ENCODE results near the gene IGSF9B. TPM values are rescaled to one million over a fixed set of nuclear protein-coding genes. Genes with fewer than 3 reads are reported as not detected.

The IGSF9B gene
- total and polyA plus RNA-seq, 10 of the 15 experiments (the other 5 are each of a cell fraction or from before 2014, with no cell fraction given): 0.03 to 3.7 (median 0.20) TPM; not detected in 2

- no peak for DNase-seq (ENCODE audit: low read depth, low spot score)
- WGBS (ENCODE audit: insufficient coverage, insufficient replicate concordance, low lambda C conversion rate, missing lambda C conversion rate): 52% methylated on average over 15 of the region's 21 CpGs
- Histone ChIP-seq H3K4me3 (no peak overlapping the region), H3K9ac (ENCODE audit: control insufficient read depth, insufficient read depth, low read length) (no peak overlapping the region), H4K20me1 (ENCODE audit: control insufficient read depth, insufficient read depth) (no peaks in the 10 kb centered on the region), H3K4me2 (ENCODE audit: control insufficient read depth, insufficient read depth) (no peak overlapping the region), H3K4me1 (ENCODE audit: control insufficient read depth, insufficient read depth, low read length) (peaks cover 12% of the 10 kb centered on the region), H3K36me3 (ENCODE audit: control insufficient read depth in 2 of 2, insufficient read depth in 2 of 2, low read length in 1 of 2) (no peaks in the 10 kb centered on the region; a peak in 1 of 4 replicates), H3K79me2 (ENCODE audit: control insufficient read depth, insufficient read depth, low read length) (no peaks in the 10 kb centered on the region), H3K27ac (ENCODE audit: control insufficient read depth, insufficient read depth) (no peak overlapping the region), H3K27me3 (replicated peaks in 1 of 2; ENCODE audit: control insufficient read depth in 2 of 2, insufficient read depth in 2 of 2, low read length in 1 of 2) (no peaks in the 10 kb centered on the region), H2AFZ (ENCODE audit: control insufficient read depth, low read depth, low read length) (no peak overlapping the region), H3K9me3 (replicated peaks; ENCODE audit: control insufficient read depth, insufficient read depth, low read length) (no peaks in the 10 kb centered on the region)
- intact Hi-C loops (cut with micrococcal nuclease; ENCODE audit: unreplicated experiment) (loop anchor here (1.0 to 5.0 kb wide), 4 partner anchors 106 to 213 kb away; no protein-coding TSS in a partner anchor), in situ Hi-C loops (cut with MboI) (loop anchor here (5.0 kb wide), 1 partner anchor 216 kb away; no protein-coding TSS in a partner anchor)
- TF ChIP-seq REST (IDR thresholded peaks at IDR 0.05; ENCODE audit: low read depth, low read length) (no peak), NR2C1 (IDR thresholded peaks at IDR 0.05) (no peak), EED (IDR thresholded peaks at IDR 0.05; ENCODE audit: low read depth) (no peak)
- SMC1A ChIA-PET (ENCODE audit: uncharacterized antibody, unreplicated experiment): interaction anchor here (0.7 to 2.1 kb wide), 4 partner anchors 21 to 212 kb away, joined by 3 to 8 read pairs (median 4); no protein-coding TSS in a partner anchor
- FAIRE-seq: no peak
- RAD21 ChIA-PET (ENCODE audit: unreplicated experiment): interaction anchor here (1.1 to 2.3 kb wide), 3 partner anchors 124 to 208 kb away, joined by 3 to 10 read pairs (median 7); no protein-coding TSS in a partner anchor
- CTCF ChIA-PET: interaction anchor here (1.0 to 2.4 kb wide), 5 partner anchors 22 to 210 kb away, joined by 3 to 14 read pairs (median 9); partner anchors contain the start of gene IGSF9B
- ATAC-seq: no peak
- POLR2A ChIA-PET: no interaction called here
- BruUV-seq (replicated peaks): no TSS peak
These were observed 30.1 kb downstream of the IGSF9B start for GRCh38 chr11:133926466-133927246.
